ENCODE measurements around the gene MAD2L1.

Gene MAD2L1

DNA sequence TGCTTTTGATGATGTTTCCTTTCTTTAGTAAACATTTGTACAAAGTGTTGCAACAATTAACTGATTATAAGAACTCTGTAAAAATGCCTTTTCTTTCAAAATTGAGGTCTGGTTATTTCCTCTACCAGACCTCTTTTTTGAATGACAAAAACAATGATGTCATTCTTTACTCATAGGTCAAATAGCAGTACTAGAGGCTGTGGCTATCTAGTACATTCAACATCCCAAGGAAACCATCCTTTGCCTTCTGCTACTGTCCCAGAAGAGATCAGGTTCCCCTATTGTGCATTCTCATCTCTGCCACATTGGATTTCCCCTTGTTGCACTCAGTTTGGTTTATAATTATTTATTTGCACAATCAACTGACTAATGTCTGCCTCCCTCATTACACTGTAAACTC, 19.1 kb upstream of the MAD2L1 start:
- no peak overlapping the region for H3K4me3 ChIP-seq (ENCODE audit: low read depth, low read length)
- TF ChIP-seq, protein P1, sequence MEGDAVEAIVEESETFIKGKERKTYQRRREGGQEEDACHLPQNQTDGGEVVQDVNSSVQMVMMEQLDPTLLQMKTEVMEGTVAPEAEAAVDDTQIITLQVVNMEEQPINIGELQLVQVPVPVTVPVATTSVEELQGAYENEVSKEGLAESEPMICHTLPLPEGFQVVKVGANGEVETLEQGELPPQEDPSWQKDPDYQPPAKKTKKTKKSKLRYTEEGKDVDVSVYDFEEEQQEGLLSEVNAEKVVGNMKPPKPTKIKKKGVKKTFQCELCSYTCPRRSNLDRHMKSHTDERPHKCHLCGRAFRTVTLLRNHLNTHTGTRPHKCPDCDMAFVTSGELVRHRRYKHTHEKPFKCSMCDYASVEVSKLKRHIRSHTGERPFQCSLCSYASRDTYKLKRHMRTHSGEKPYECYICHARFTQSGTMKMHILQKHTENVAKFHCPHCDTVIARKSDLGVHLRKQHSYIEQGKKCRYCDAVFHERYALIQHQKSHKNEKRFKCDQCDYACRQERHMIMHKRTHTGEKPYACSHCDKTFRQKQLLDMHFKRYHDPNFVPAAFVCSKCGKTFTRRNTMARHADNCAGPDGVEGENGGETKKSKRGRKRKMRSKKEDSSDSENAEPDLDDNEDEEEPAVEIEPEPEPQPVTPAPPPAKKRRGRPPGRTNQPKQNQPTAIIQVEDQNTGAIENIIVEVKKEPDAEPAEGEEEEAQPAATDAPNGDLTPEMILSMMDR (IDR thresholded peaks at IDR 0.05; ENCODE audit: borderline replicate concordance, insufficient read depth, low read depth, low read length), result no peak

DNA sequence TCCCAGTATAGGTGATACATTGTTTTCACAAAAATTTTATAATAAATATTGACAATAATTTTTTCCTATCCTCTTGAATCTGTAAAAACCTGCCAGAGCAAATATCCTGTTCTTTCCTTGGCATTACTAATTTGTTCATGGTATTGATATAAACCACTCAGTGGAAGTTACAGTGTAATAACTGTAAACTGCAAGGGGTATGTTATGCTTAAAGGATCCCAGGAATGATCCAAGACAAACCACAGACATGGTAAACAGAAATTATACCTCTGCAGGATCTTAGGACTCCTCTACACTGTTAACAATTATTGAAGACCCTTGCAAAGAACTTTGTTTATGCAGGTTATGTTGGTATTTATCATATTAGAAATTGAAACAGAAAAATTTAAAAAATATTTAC, 17.7 kb upstream of the MAD2L1 start:
- TF ChIP-seq, protein P1 (IDR thresholded peaks at IDR 0.05; ENCODE audit: borderline replicate concordance, insufficient read depth, low read depth, low read length), result no peak
- H3K4me3 ChIP-seq (ENCODE audit: low read depth, low read length), result no peak overlapping the region

DNA sequence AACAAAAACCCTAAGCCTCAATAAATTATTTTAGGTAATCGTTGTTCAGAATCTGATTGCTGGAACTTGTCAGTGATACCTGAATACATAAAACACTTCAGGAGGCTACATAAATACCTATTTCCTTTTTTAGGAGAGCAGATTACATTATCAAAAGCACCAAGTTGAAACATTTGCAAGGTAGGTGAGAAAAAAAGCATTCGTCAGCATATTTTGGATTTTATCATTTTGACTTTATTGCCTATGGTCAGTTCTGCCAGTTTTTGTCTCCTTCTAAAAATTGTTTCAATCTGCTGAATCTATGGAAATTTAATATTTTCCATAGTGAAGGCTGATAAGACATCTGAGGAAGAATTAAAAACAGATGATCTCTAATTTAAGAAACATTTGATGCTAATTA, 16.5 kb upstream of the MAD2L1 start:
- TF ChIP-seq, protein P1 (IDR thresholded peaks at IDR 0.05; ENCODE audit: borderline replicate concordance, insufficient read depth, low read depth, low read length), result no peak
- no peak overlapping the region for H3K4me3 ChIP-seq (ENCODE audit: low read depth, low read length)

DNA sequence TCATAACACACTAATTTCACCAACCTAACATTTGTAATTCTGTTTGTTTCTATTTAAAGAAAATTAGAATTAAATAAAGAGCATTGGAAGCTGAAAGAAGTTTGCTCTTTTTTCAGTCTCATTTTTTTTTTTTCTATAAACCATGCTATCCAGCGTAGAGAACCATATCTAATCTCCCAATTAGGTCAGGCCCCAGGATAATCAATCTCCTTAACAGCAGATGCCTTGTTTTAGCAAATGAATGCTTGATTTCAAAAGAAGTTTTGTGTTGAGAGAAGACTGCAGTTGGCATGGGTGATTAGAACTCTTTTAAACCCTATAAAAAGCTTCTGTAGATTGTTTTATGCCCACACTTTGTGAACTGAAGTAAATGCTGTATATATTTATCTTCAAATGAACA, 15.6 kb upstream of the MAD2L1 start:
- H3K4me3 ChIP-seq (ENCODE audit: low read depth, low read length), result no peak overlapping the region
- TF ChIP-seq, protein P1 (IDR thresholded peaks at IDR 0.05; ENCODE audit: borderline replicate concordance, insufficient read depth, low read depth, low read length), result no peak

DNA sequence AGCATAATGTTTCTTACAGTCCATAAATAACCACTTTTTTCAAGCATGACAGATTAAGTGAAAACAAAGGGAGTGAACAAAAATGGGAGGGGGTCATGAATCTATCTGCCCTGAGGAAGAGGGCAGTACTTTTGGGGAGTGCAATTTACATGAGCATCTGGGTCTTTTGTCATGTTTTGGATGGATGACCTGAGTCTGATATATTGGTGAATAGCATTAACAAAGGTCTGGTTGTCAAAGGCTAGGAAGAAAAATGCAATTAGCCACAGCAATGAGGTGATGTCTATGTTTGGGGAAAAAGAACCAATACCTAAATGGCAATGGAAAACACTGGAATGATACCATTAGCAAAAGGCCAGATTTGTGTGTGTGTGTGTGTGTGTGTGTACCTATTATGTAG, 15.1 kb upstream of the MAD2L1 start:
- H3K4me3 ChIP-seq (ENCODE audit: low read depth, low read length), result no peak overlapping the region
- TF ChIP-seq, protein P1 (IDR thresholded peaks at IDR 0.05; ENCODE audit: borderline replicate concordance, insufficient read depth, low read depth, low read length), result no peak

DNA sequence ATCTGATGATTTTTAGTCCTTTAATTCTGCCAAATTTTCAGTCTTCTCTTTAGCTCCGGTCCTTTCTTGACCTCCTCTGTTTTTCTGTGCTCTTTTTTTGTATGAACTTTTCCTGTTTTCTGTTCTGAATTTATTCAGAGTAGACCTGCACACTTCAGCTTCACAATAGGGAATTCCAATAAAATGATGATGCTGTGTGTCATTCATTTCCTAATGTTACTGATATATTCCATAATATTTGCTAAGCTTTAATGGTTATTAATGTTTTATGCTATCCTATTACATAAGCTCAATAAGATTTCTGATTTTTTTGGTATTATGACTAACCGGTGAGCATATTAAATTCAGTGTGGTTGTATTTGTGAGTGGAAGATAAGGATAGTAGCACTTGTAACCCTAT, 13.9 kb upstream of the MAD2L1 start:
- no peak overlapping the region for H3K4me3 ChIP-seq (ENCODE audit: low read depth, low read length)
- TF ChIP-seq, protein P1 (IDR thresholded peaks at IDR 0.05; ENCODE audit: borderline replicate concordance, insufficient read depth, low read depth, low read length), result no peak

DNA sequence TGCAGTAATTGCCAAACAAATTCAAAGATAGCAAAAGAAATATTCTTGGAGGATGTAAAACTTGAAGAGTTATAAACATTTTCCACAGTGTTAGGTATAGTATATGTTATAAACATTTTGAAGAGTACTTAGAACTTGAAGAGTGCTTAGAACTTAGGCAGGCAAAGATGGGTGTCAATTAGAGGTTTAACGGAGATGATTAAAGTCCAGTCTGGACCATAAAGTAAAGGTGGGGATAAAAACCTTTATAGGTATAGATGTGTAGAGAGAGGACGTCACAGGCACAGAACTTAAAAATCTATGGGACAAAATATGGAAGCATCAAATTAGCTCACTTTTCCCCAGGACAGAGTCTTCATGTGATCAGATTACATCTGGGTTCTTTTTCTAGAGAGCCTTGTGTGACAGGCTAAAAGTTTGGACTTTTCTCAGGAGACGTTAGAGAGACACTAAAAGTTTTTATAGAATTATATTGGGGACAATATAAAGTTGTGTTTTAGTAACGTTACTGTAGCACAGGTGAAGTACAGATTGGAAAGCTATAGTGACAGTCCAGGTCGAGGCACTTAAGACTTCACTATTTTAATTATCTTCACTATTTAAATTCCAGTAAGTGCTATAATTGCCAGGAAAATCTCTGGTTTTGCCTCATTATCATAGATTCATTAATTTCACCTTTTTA, 13.3 kb upstream of the MAD2L1 start:
- TF ChIP-seq, protein P1 (IDR thresholded peaks at IDR 0.05; ENCODE audit: borderline replicate concordance, insufficient read depth, low read depth, low read length), result no peak
- no peak overlapping the region for H3K4me3 ChIP-seq (ENCODE audit: low read depth, low read length)
